HepG2 (cell line): ENCODE measurements around the gene UBE2Q1.

ENCODE experiments used
- CTCF ChIP-seq: sonication (generic); formaldehyde crosslinking; IDR thresholded peaks from 2 replicates; pipeline ENCODE4 v1.5.0; 2020; ENCODE audit warnings: mild to moderate bottlenecking, missing genetic modification reagents, moderate library complexity
- FOXO1 ChIP-seq: sonication (generic); formaldehyde crosslinking; IDR thresholded peaks from 2 replicates; pipeline ENCODE4 v1.4.0; 2020; ENCODE audit warnings: missing genetic modification reagents
- HNRNPK ChIP-seq: fragments of 200-400 bp; formaldehyde crosslinking; IDR thresholded peaks from 2 replicates; pipeline ENCODE4 v1.6.1; 2018; ENCODE audit warnings: low read length, low read depth, moderate library complexity, mild to moderate bottlenecking; ENCODE audit not compliant: poor library complexity, severe bottlenecking
- KIAA2018 ChIP-seq: sonication (generic); formaldehyde crosslinking; IDR thresholded peaks from 2 replicates; pipeline ENCODE4 v1.5.0; 2020; ENCODE audit warnings: mild to moderate bottlenecking, missing genetic modification reagents, borderline replicate concordance
- REST ChIP-seq, 2 experiments: IDR thresholded peaks; 2 replicates each; pipeline ENCODE4 v1.6.1; 2011 to 2012; ENCODE audit warnings: low read length in 2 of 2, borderline replicate concordance in 1 of 2, low read depth in 1 of 2, mild to moderate bottlenecking in 1 of 2, moderate library complexity in 1 of 2
- ZZZ3 ChIP-seq: sonication (generic); formaldehyde crosslinking; IDR thresholded peaks from 2 replicates; pipeline ENCODE4 v1.4.0; 2020; ENCODE audit warnings: missing genetic modification reagents, mild to moderate bottlenecking, borderline replicate concordance

- TF ChIP-seq KIAA2018 (CRISPR knock-in tag) (no peak), REST (IDR thresholded peaks at IDR 0.05; ENCODE audit: borderline replicate concordance in 1 of 2, low read depth in 1 of 2, low read length in 2 of 2) (no peak), HNRNPK (no peak), CTCF (CRISPR knock-in tag) (no peak), FOXO1 (CRISPR knock-in tag) (no peak), ZZZ3 (no peak)
Observed at GRCh38 chr1:154521695-154522094, 36.8 kb downstream of the UBE2Q1 start.
